ENCODE results near the gene C11orf52.

DNA sequence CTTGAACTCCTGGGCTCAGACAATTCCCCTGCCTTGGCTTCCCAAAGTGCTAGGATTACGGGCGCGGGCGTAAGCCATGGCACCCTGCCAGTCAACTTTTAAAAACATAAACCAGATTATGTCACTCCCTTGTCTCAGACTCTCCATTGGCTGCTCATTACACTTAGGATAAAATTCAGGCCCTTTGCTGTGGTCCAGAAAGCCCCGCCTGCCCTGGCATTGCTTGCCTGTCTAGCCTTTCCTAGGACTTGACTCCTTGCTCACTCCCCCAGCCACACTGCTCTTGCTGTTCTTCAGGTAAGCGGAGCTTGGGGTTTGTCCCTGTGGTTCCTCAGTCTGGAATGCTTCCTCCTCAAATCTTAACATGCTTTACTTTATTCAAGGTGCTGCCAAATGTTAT lies 48.9 kb downstream of the C11orf52 start:
- peak in 2 of 3 donors; percentile 20 to 34 for TF ChIP-seq POLR2AphosphoS5 (IDR thresholded peaks at IDR 0.05)
- TF ChIP-seq, protein P1, sequence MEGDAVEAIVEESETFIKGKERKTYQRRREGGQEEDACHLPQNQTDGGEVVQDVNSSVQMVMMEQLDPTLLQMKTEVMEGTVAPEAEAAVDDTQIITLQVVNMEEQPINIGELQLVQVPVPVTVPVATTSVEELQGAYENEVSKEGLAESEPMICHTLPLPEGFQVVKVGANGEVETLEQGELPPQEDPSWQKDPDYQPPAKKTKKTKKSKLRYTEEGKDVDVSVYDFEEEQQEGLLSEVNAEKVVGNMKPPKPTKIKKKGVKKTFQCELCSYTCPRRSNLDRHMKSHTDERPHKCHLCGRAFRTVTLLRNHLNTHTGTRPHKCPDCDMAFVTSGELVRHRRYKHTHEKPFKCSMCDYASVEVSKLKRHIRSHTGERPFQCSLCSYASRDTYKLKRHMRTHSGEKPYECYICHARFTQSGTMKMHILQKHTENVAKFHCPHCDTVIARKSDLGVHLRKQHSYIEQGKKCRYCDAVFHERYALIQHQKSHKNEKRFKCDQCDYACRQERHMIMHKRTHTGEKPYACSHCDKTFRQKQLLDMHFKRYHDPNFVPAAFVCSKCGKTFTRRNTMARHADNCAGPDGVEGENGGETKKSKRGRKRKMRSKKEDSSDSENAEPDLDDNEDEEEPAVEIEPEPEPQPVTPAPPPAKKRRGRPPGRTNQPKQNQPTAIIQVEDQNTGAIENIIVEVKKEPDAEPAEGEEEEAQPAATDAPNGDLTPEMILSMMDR (IDR thresholded peaks at IDR 0.05) = no peak
- no peak for TF ChIP-seq POLR2A (IDR thresholded peaks at IDR 0.05)
- TF ChIP-seq EP300 (IDR thresholded peaks at IDR 0.05) = no peak

Data from stomach (tissue), 4 donors.